K562 (cell line): ENCODE results near the gene ATP5F1D. TPM values are rescaled to one million over a fixed set of nuclear protein-coding genes. Genes with fewer than 3 reads are reported as not detected.

Experiments used
- ATAC-seq: fragments of 200-7000 bp; cut with Tn5 transposase; 3 replicates; pipeline ENCODE4 v1.9.1; 2020; ENCODE audit warnings: moderate library complexity
- BruUV-seq: library from RNA; stranded (reverse); fragments of 400-500 nt; replicated peaks from 2 replicates; lab custom pipeline; 2021; lab: Mats Ljungman, UMichigan
- CTCF ChIA-PET: fragments of 300-600 bp; formaldehyde crosslinking; extraction: SDS; loops from one replicate; lab custom pipeline; 2021; ENCODE audit warnings: low intra/inter-chr PET ratio; lab: Yijun Ruan, JAX
- POLR2A ChIA-PET: fragments of 300-600, 350-650 bp; sonication (Branson Sonifier 250); formaldehyde crosslinking; extraction: SDS; loops from one replicate; lab custom pipeline; 2021; ENCODE audit warnings: antibody characterized with exemption, inconsistent platforms; lab: Yijun Ruan, JAX
- DNase-seq, 4 experiments: peaks; one replicate each; pipeline versions ENCODE4 v3.0.0 to v3.0.0-alpha.2; 2011 to 2018; ENCODE audit warnings: low spot score in 3 of 4, mixed read lengths in 3 of 4; ENCODE audit errors: extremely low read depth in 1 of 4
- FAIRE-seq: peaks from 2 replicates; lab custom pipeline; 2011; peaks lifted over from hg19 to GRCh38; lab: Jason Lieb, UNC
- H2AFZ ChIP-seq: 2 replicates; pipeline ENCODE4 v1.6.0; 2011; ENCODE audit warnings: low read depth, low read length, control low read depth, inconsistent platforms
- H3K27ac ChIP-seq: fragments of 200-600 bp; 3 replicates; pipeline ENCODE4 v1.8.0; 2011; ENCODE audit warnings: low read depth, mild to moderate bottlenecking, control low read depth, inconsistent platforms, low read length, moderate library complexity, mixed read lengths; ENCODE audit errors: extremely low read depth
- H3K27me3 ChIP-seq, 2 experiments: fragments of 300-600 bp in 1 of 2; 2 replicates in 1 of 2; 3 replicates in 1 of 2; pipeline versions ENCODE4 v1.6.0 to v1.8.0; 2011; ENCODE audit warnings: inconsistent platforms in 2 of 2, low read length in 2 of 2, mild to moderate bottlenecking in 1 of 2, mixed read lengths in 1 of 2, moderate library complexity in 1 of 2; ENCODE audit not compliant: control insufficient read depth in 2 of 2, insufficient read depth in 2 of 2
- H3K36me3 ChIP-seq: fragments of 300-600 bp; 3 replicates; pipeline ENCODE4 v1.8.0; 2011; ENCODE audit warnings: mild to moderate bottlenecking, low read length, inconsistent platforms; ENCODE audit not compliant: control insufficient read depth, insufficient read depth
- H3K4me1 ChIP-seq, 2 experiments: fragments of 200-600 bp in 1 of 2; replicated peaks in 1 of 2; 2 replicates in 1 of 2; 3 replicates in 1 of 2; pipeline versions ENCODE4 v1.5.1 to v1.8.0; 2011; ENCODE audit warnings: inconsistent platforms in 2 of 2, low read length in 2 of 2, mild to moderate bottlenecking in 1 of 2, mixed read lengths in 1 of 2, moderate library complexity in 1 of 2; ENCODE audit not compliant: control insufficient read depth in 2 of 2, insufficient read depth in 2 of 2
- H3K4me2 ChIP-seq: 2 replicates; pipeline ENCODE4 v1.6.1; 2011; ENCODE audit warnings: low read length, control low read depth, inconsistent platforms, mixed read lengths; ENCODE audit not compliant: insufficient read depth
- H3K4me3 ChIP-seq: fragments of 200-600 bp; sonication (generic), shearing (Covaris generic); 2 replicates; pipeline ENCODE4 v1.5.1; 2016; ENCODE audit warnings: control low read depth, inconsistent platforms
- H3K79me2 ChIP-seq: fragments of 200-600 bp; 3 replicates; pipeline ENCODE4 v1.8.0; 2011; ENCODE audit warnings: low read length, inconsistent platforms; ENCODE audit not compliant: control insufficient read depth, insufficient read depth
- H3K9ac ChIP-seq, 2 experiments: 2 replicates each; pipeline versions ENCODE4 v1.6.0 to v1.6.1; 2011; ENCODE audit warnings: low read depth in 2 of 2, low read length in 2 of 2, control low read depth in 1 of 2, inconsistent platforms in 1 of 2, mild to moderate bottlenecking in 1 of 2, mixed read lengths in 1 of 2; ENCODE audit not compliant: insufficient read depth in 1 of 2
- H3K9me1 ChIP-seq: one replicate; pipeline ENCODE4 v1.6.0; 2011; ENCODE audit warnings: inconsistent platforms, mild to moderate bottlenecking, low read length, moderate library complexity; ENCODE audit not compliant: control insufficient read depth, insufficient read depth
- H3K9me3 ChIP-seq: replicated peaks from 2 replicates; pipeline ENCODE4 v1.5.1; 2011; ENCODE audit warnings: low read depth, low read length, inconsistent platforms; ENCODE audit not compliant: control insufficient read depth, insufficient read depth
- H4K20me1 ChIP-seq: replicated peaks from 2 replicates; pipeline ENCODE4 v1.6.1; 2011; ENCODE audit warnings: low read length, inconsistent platforms, mixed read lengths; ENCODE audit not compliant: control insufficient read depth, insufficient read depth
- POLR2G ChIP-seq: fragments of 200-400 bp; formaldehyde crosslinking; IDR thresholded peaks from 2 replicates; pipeline ENCODE4 v1.6.1; 2017; ENCODE audit warnings: low read depth, mild to moderate bottlenecking, antibody characterized with exemption, low read length, moderate library complexity
- RBFOX2 ChIP-seq: fragments of 200-400 bp; formaldehyde crosslinking; IDR thresholded peaks from 2 replicates; pipeline ENCODE4 v1.6.1; 2017; ENCODE audit warnings: low read depth, mild to moderate bottlenecking, low read length, moderate library complexity
- ZNF316 ChIP-seq: fragments of 450-650 bp; IDR thresholded peaks from 2 replicates; pipeline ENCODE4 v1.6.1; 2016
- ZNF384 ChIP-seq: IDR thresholded peaks from 2 replicates; pipeline ENCODE4 v1.6.1; 2012; ENCODE audit warnings: low read depth, low read length, improper control_type of control experiment
- ZSCAN29 ChIP-seq: fragments of 450-650 bp; IDR thresholded peaks from 2 replicates; pipeline ENCODE4 v1.6.1; 2017
- WGBS: fragments of 100-300 bp; shearing (Covaris generic); methylation state at CpG from one replicate; pipeline ENCODE4 v1.1.6; 2016; ENCODE audit warnings: low coverage, mixed read lengths; ENCODE audit not compliant: insufficient coverage; ENCODE audit errors: missing lambda C conversion rate; 5-methylcytosine and 5-hydroxymethylcytosine counted together
- in situ Hi-C: fragments of 300-500 bp; cut with MboI; formaldehyde crosslinking; loops from 4 replicates; pipeline ENCODE4 v1.15.0; 2018; ENCODE audit warnings: inconsistent platforms, mixed read lengths
- intact Hi-C: fragments of 100-400 bp; cut with micrococcal nuclease; formaldehyde crosslinking; loops from 2 replicates; pipeline ENCODE4 v1.14.2; 2022
- polyA plus RNA-seq, 8 experiments: library from polyadenylated mRNA; depleted of rRNA in 4 of 8; stranded (reverse) in 5 of 8; unstranded in 3 of 8; fragments of >200 nt; fragmentation: Nextera tagmentation in 2 of 8; fragmentation: Illumina TruSeq in 1 of 8; extraction: Ambion mirVana in 2 of 8; extraction: Trizol in 1 of 8; gene quantifications; 2 replicates each; pipeline versions ENCODE4 v1.2.1 to v1.2.3, GENCODE V29; 2011 to 2014; ENCODE audit warnings: inconsistent platforms in 1 of 8, missing spikeins in 1 of 8
- total RNA-seq, 7 experiments: library from RNA; depleted of rRNA in 6 of 7; stranded (reverse); fragments of >200 nt in 6 of 7; fragmentation: Illumina TruSeq in 2 of 7; extraction: Trizol in 2 of 7; gene quantifications; 2 replicates each; pipeline versions ENCODE4 v1.2.1 to v1.2.3, GENCODE V29; 2011 to 2021; ENCODE audit warnings: low replicate concordance in 1 of 7

The ATP5F1D gene
- total and polyA plus RNA-seq, 9 of the 15 experiments (the other 6 are each of a cell fraction or from before 2014, with no cell fraction given): 3.9 to 409 (median 36.8) TPM

DNA sequence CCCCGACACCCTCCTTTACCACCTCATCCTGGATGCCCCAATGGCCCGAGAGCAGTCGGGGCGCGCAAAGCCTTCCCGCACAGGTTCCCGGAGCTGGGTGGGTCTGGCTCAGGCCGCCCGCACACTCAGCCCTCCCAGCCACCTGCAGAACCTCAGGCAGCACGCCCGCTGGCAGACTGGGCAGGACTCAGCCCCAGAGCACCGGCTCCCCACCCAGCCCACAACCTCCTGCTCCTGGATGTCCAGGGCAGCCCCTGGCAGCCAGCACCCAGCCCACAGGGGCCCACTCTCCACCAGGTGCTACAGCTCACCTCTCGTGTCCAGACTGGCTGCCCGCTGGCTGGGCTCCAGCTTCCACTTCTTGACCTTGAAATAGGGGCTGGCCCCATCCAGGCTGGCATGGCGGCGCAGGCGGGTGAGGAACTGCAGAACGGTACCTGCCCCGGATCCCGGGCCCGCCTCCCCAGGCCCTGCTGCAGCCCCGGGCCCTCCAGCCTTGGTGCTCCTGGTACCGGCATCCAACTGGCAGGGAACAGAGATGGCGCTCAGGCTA lies 8.4 kb upstream of the ATP5F1D start:
- H3K9me1 ChIP-seq: no peaks in the 10 kb centered on the region
- no peak overlapping the region for H3K4me3 ChIP-seq
- WGBS: 97% methylated on average over 21 of the region's 24 CpGs
- DNase-seq (no peak), FAIRE-seq (no peak), ATAC-seq (no peak)
- H2AFZ ChIP-seq: no peak overlapping the region
- H3K79me2 ChIP-seq: peaks cover 7% of the 10 kb centered on the region; the same call in 1 of the 3 replicates
- peaks cover 3 to 80% of the 10 kb centered on the region in 2 experiments; a peak in 4 of 5 replicates for H3K4me1 ChIP-seq
- intact Hi-C loops (no loop called here), in situ Hi-C loops (loop anchor here (25.0 kb wide), 1 partner anchor 471 kb away; the partner anchor contains the start of gene MISP)
- H3K36me3 ChIP-seq: peaks cover 41% of the 10 kb centered on the region; the same call in 1 of the 3 replicates
- H3K4me2 ChIP-seq: no peak overlapping the region
- TF ChIP-seq ZSCAN29 (no peak), POLR2G (peak; percentile 36; the same call in 1 of the 2 replicates), ZNF384 (no peak), ZNF316 (no peak), RBFOX2 (peak; percentile 24; the same call in 1 of the 2 replicates)
- no peaks in the 10 kb centered on the region for H3K9me3 ChIP-seq
- CTCF ChIA-PET: no interaction called here
- no peaks in the 10 kb centered on the region for H4K20me1 ChIP-seq
- peak overlapping the region in 1 of 2 experiments; percentile 45; a peak in 2 of 4 replicates for H3K9ac ChIP-seq
- no peaks in the 10 kb centered on the region for H3K27me3 ChIP-seq
- POLR2A ChIA-PET: interaction anchor here (0.7 to 1.5 kb wide), 2 partner anchors 16 to 36 kb away, joined by 3 to 7 read pairs; partner anchors contain the start of gene CIRBP
- no peak overlapping the region for H3K27ac ChIP-seq
- no TSS peak for BruUV-seq
